ENCODE data around the gene RAB34. TPM values are rescaled to one million over a fixed set of nuclear protein-coding genes. Genes with fewer than 3 reads are reported as not detected.
"Not testable (repeated sequence)": the region's sequence is repeated elsewhere in the genome, so short reads cannot be mapped to it uniquely, and the experiment has no call there.

Gene RAB34
- total RNA-seq, 1 experiment from 2014 or later: 0.97 TPM

- DNase-seq (ENCODE audit: low spot score): peak; percentile 87
These were observed 29.0 kb upstream of the RAB34 start for GRCh38 chr17:28746611-28747050.

GRCh38 chr17:28745786-28746411 is 28.2 kb upstream of the RAB34 start:
- DNase-seq (ENCODE audit: low spot score): peak; percentile 55

- peak; percentile 45 for DNase-seq (ENCODE audit: low spot score)
These were observed 27.5 kb upstream of the RAB34 start for GRCh38 chr17:28744972-28745785.

GRCh38 chr17:28744104-28744971 is 26.7 kb upstream of the RAB34 start:
- DNase-seq (ENCODE audit: low spot score): peak; percentile 61

GRCh38 chr17:28743243-28744103 is 25.8 kb upstream of the RAB34 start, which contains the start of gene TRAF4:
TSS of gene TRAF4 (plus strand) at chr17:28744011. CDS start at chr17:28744113, 102 bp downstream.
- DNase-seq (ENCODE audit: low spot score): peak; percentile 98

GRCh38 chr17:28741358-28742349 is 24.0 kb upstream of the RAB34 start:
- DNase-seq (ENCODE audit: low spot score): no peak

GRCh38 chr17:28740406-28741357 is 23.0 kb upstream of the RAB34 start:
- no peak for DNase-seq (ENCODE audit: low spot score)

- no peak for DNase-seq (ENCODE audit: low spot score)
These were observed 21.2 kb upstream of the RAB34 start for GRCh38 chr17:28738680-28739384.

GRCh38 chr17:28737770-28738679 is 20.4 kb upstream of the RAB34 start:
- DNase-seq (ENCODE audit: low spot score): no peak

GRCh38 chr17:28737316-28737715 is 19.6 kb upstream of the RAB34 start:
- DNase-seq (ENCODE audit: low spot score): no peak

GRCh38 chr17:28735913-28736769 is 18.5 kb upstream of the RAB34 start:
- DNase-seq (ENCODE audit: low spot score): not testable (repeated sequence)

- no peak for DNase-seq (ENCODE audit: low spot score)
These were observed 17.6 kb upstream of the RAB34 start for GRCh38 chr17:28735242-28735722.

GRCh38 chr17:28734712-28735241 is 17.1 kb upstream of the RAB34 start:
- DNase-seq (ENCODE audit: low spot score): no peak

- DNase-seq (ENCODE audit: low spot score): no peak
These were observed 15.7 kb upstream of the RAB34 start for GRCh38 chr17:28733346-28733745.

- DNase-seq (ENCODE audit: low spot score): no peak
These were observed 12.3 kb upstream of the RAB34 start for GRCh38 chr17:28729950-28730330.
